Heart left ventricle (tissue), 16 donors: ENCODE results near the gene TAL2. TPM values are rescaled to one million over a fixed set of nuclear protein-coding genes. Genes with fewer than 3 reads are reported as not detected.

ENCODE experiments used
- ATAC-seq, 4 donors: fragments of 200-7000 bp; cut with Tn5 transposase; one replicate each; pipeline ENCODE4 v1.9.1; 2020 to 2022; ENCODE audit warnings: moderate library complexity in 4 of 4, mild to moderate bottlenecking in 3 of 4, moderate number of reproducible peaks in 1 of 4
- DNase-seq, 5 donors: peaks; one replicate each; pipeline ENCODE4 v3.0.0-alpha.2; 2020
- H3K27ac ChIP-seq, 12 donors: fragments of 200-600 bp; sonication (generic) in 4 of 12; one replicate each; pipeline versions ENCODE4 v1.5.0 to v1.8.0; 2016 to 2022; ENCODE audit warnings: mild to moderate bottlenecking in 2 of 12
- H3K27me3 ChIP-seq, 9 donors: fragments of 200-600 bp; sonication (generic) in 2 of 9; one replicate each; pipeline versions ENCODE4 v1.5.1 to v1.8.0; 2016 to 2022; ENCODE audit warnings: mild to moderate bottlenecking in 3 of 9
- H3K36me3 ChIP-seq, 9 donors: fragments of 200-600 bp; sonication (generic) in 2 of 9; one replicate each; pipeline versions ENCODE4 v1.5.0 to v1.8.0; 2018 to 2022; ENCODE audit warnings: mild to moderate bottlenecking in 2 of 9
- H3K4me1 ChIP-seq, 12 donors: fragments of 200-600 bp; sonication (generic) in 4 of 12; one replicate each; pipeline versions ENCODE4 v1.5.0 to v1.8.0; 2016 to 2022; ENCODE audit warnings: mild to moderate bottlenecking in 3 of 12
- H3K4me3 ChIP-seq, 12 donors: fragments of 200-600 bp; sonication (generic) in 4 of 12; one replicate each; pipeline versions ENCODE4 v1.5.0 to v1.8.0; 2017 to 2022; ENCODE audit warnings: mild to moderate bottlenecking in 9 of 12, moderate library complexity in 4 of 12
- H3K9me3 ChIP-seq, 12 donors: fragments of 200-600 bp; sonication (generic) in 4 of 12; one replicate each; pipeline versions ENCODE4 v1.5.0 to v1.8.0; 2016 to 2022; ENCODE audit warnings: mild to moderate bottlenecking in 1 of 12
- POLR2A ChIP-seq, 2 donors: fragments of 450-650 bp; IDR thresholded peaks; one replicate each; pipeline ENCODE4 v1.6.1; 2017; ENCODE audit warnings: antibody characterized with exemption in 2 of 2, mild to moderate bottlenecking in 2 of 2, moderate library complexity in 2 of 2
- WGBS, 4 donors: extraction: QIAGEN DNeasy Blood & Tissue Kit in 2 of 4; methylation state at CpG; one replicate each; pipeline versions ENCODE4 v1.1.5 to v1.1.7; 2013 to 2018; 5-methylcytosine and 5-hydroxymethylcytosine counted together
- intact Hi-C, 10 donors: fragments of 100-400 bp; cut with DNase I; formaldehyde crosslinking; loops; one replicate each; pipeline versions ENCODE4 v1.11.1 to v1.14.2; 2022
- polyA plus RNA-seq, 2 donors: library from polyadenylated mRNA; stranded (reverse); fragments of 200-250 nt; gene quantifications; one replicate each; pipeline ENCODE4 v1.2.3, GENCODE V29; 2013
- total RNA-seq, 9 donors: library from RNA; depleted of rRNA in 2 of 9; stranded (reverse); fragments of >200 nt in 2 of 9; fragmentation: NEBNext Ultra II Directional in 3 of 9; extraction: Animal tissue kit (Norgen Biotek cat#: 25700) in 3 of 9; gene quantifications; one replicate each; pipeline versions ENCODE4 v1.1.0 to v1.2.4, GENCODE V29; 2016 to 2023
- TF ChIP-seq, protein P1 (sequence below), 12 donors: fragments of 200-600 bp; sonication (generic) in 4 of 12; IDR thresholded peaks; one replicate each; pipeline versions ENCODE4 v1.5.0 to v1.8.0; 2018 to 2022; ENCODE audit warnings: antibody characterized with exemption in 12 of 12, mild to moderate bottlenecking in 5 of 12
- donor health status: ischemic (EF 13 %, LVEDD 7.1; RV severe dilation, severe dysfunction).
- donor health status: healthy with polysubstance abuse.
- donor health status: DM: no; HTN: yes; CAD: no.
- donor health status: DM: no; HTN: no; CAD: no.
- donor health status: ischemic (EF 25% LVEDD 6.9; RV normal size, moderate dysfunction).
- donor health status: ischemic (EF 25% LVEDD 5.7; RV mildly dilated, moderate dysfunction).
- donor health status: healthy.
- donor health status: DM: yes; HTN: yes; CAD: no.
- donor health status: ischemic (EF 35%, LVEDD 5.7; RV mildly dilated, moderate dysfunction).
- donor health status: nonischemic (EF 11% LVEDD 7.7; RV severe dilation, severe dysfunction).
- donor health status: DM: yes; HTN: yes; CAD: no.
- donor health status: PGD.
- donor health status: ischemic (EF 29% LVEDD 5.4; RV normal size, mild dysfunction).
- donor health status: nonischemic (EF 23%, LVEDD 6.1; RV moderate dilation, normal function).

TAL2 gene
- total and polyA plus RNA-seq, 11 donors = 0.46 TPM; not detected in 10

- Histone ChIP-seq H3K9me3 (no peaks in the 10 kb centered on the region), H3K27me3 (peaks cover 0 to 7% (median 0%) of the 10 kb centered on the region in 9 donors), H3K27ac (no peak overlapping the region), H3K4me3 (no peak overlapping the region), H3K36me3 (no peaks in the 10 kb centered on the region), H3K4me1 (no peaks in the 10 kb centered on the region)
- ATAC-seq (no peak), DNase-seq (no peak)
- intact Hi-C loops = no loop called here
- no peak for TF ChIP-seq POLR2A (IDR thresholded peaks at IDR 0.05)
- TF ChIP-seq, protein P1, sequence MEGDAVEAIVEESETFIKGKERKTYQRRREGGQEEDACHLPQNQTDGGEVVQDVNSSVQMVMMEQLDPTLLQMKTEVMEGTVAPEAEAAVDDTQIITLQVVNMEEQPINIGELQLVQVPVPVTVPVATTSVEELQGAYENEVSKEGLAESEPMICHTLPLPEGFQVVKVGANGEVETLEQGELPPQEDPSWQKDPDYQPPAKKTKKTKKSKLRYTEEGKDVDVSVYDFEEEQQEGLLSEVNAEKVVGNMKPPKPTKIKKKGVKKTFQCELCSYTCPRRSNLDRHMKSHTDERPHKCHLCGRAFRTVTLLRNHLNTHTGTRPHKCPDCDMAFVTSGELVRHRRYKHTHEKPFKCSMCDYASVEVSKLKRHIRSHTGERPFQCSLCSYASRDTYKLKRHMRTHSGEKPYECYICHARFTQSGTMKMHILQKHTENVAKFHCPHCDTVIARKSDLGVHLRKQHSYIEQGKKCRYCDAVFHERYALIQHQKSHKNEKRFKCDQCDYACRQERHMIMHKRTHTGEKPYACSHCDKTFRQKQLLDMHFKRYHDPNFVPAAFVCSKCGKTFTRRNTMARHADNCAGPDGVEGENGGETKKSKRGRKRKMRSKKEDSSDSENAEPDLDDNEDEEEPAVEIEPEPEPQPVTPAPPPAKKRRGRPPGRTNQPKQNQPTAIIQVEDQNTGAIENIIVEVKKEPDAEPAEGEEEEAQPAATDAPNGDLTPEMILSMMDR (IDR thresholded peaks at IDR 0.05) = no peak
- WGBS, 4 donors = 78 to 85% (median 80%) methylated on average over 3 of the region's 3 CpGs
These were observed 11.7 kb downstream of the TAL2 start for GRCh38 chr9:105673850-105674387.

- intact Hi-C loops = no loop called here
These were observed 14.2 kb downstream of the TAL2 start for GRCh38 chr9:105676351-105676923.

GRCh38 chr9:105678163-105678562, 15.9 kb downstream of the TAL2 start:
- H3K4me3 ChIP-seq = no peak overlapping the region
- no peak overlapping the region for H3K27ac ChIP-seq
- ATAC-seq = no peak

More at GRCh38 chr9:105676351-105676923, 14.2 kb downstream of the TAL2 start:
- 43 to 51% (median 47%) methylated on average over 6 of the region's 6 CpGs for WGBS, 4 donors
- no peaks in the 10 kb centered on the region for H3K27me3 ChIP-seq
- H3K4me3 ChIP-seq = no peak overlapping the region
- TF ChIP-seq POLR2A (IDR thresholded peaks at IDR 0.05) = no peak
- TF ChIP-seq, protein P1 (IDR thresholded peaks at IDR 0.05) = no peak
- no peak overlapping the region for H3K27ac ChIP-seq
- no peaks in the 10 kb centered on the region for H3K4me1 ChIP-seq
- H3K36me3 ChIP-seq = no peaks in the 10 kb centered on the region
- DNase-seq = no peak
- no peaks in the 10 kb centered on the region for H3K9me3 ChIP-seq
- no peak for ATAC-seq

GRCh38 chr9:105678781-105679180, 16.5 kb downstream of the TAL2 start:
- Histone ChIP-seq H3K36me3 (no peaks in the 10 kb centered on the region), H3K4me3 (no peak overlapping the region), H3K27ac (no peak overlapping the region), H3K27me3 (no peaks in the 10 kb centered on the region), H3K4me1 (no peaks in the 10 kb centered on the region), H3K9me3 (no peaks in the 10 kb centered on the region)
- WGBS, 4 donors = 62 to 67% (median 65%) methylated on average over 1 of the region's 1 CpG
- DNase-seq (no peak), ATAC-seq (no peak)
- intact Hi-C loops = no loop called here
- no peak for TF ChIP-seq POLR2A (IDR thresholded peaks at IDR 0.05)
- TF ChIP-seq, protein P1 (IDR thresholded peaks at IDR 0.05) = no peak

More at GRCh38 chr9:105678163-105678562, 15.9 kb downstream of the TAL2 start:
- intact Hi-C loops = no loop called here
- no peaks in the 10 kb centered on the region for H3K9me3 ChIP-seq
- no peaks in the 10 kb centered on the region for H3K4me1 ChIP-seq
- 78 to 93% (median 81%) methylated on average over 1 of the region's 1 CpG for WGBS, 4 donors
- H3K36me3 ChIP-seq = no peaks in the 10 kb centered on the region
- H3K27me3 ChIP-seq = no peaks in the 10 kb centered on the region
- DNase-seq = no peak
- TF ChIP-seq, protein P1 (IDR thresholded peaks at IDR 0.05) = no peak
- no peak for TF ChIP-seq POLR2A (IDR thresholded peaks at IDR 0.05)
